Measurements from ENCODE around the gene GATB.

Gene GATB

GRCh38 chr4:151729731-151730559 lies 30.9 kb downstream of the GATB start:
- no peak for DNase-seq

GRCh38 chr4:151728679-151729078 lies 32.1 kb downstream of the GATB start:
- no peak for DNase-seq

GRCh38 chr4:151728006-151728405 lies 32.8 kb downstream of the GATB start:
- DNase-seq = no peak

GRCh38 chr4:151727365-151727764 lies 33.4 kb downstream of the GATB start:
- no peak for DNase-seq

GRCh38 chr4:151725087-151725486 lies 35.7 kb downstream of the GATB start:
- no peak for DNase-seq

GRCh38 chr4:151721916-151722315 lies 38.9 kb downstream of the GATB start:
- DNase-seq = no peak

- no peak for DNase-seq
Measured at GRCh38 chr4:151721466-151721865, 39.3 kb downstream of the GATB start.

- DNase-seq = no peak
Measured at GRCh38 chr4:151719956-151720334, 40.9 kb downstream of the GATB start.

- no peak for DNase-seq
Measured at GRCh38 chr4:151718984-151719955, 41.5 kb downstream of the GATB start.

GRCh38 chr4:151717909-151718628 lies 42.7 kb downstream of the GATB start:
- DNase-seq = no peak

- no peak for DNase-seq
Measured at GRCh38 chr4:151717314-151717713, 43.5 kb downstream of the GATB start.

- DNase-seq = no peak
Measured at GRCh38 chr4:151716324-151716723, 44.5 kb downstream of the GATB start.

- DNase-seq = no peak
Measured at GRCh38 chr4:151715881-151716280, 44.9 kb downstream of the GATB start.

GRCh38 chr4:151712777-151713176 lies 48.0 kb downstream of the GATB start:
- DNase-seq = no peak

GRCh38 chr4:151711646-151712045 lies 49.2 kb downstream of the GATB start:
- no peak for DNase-seq

GRCh38 chr4:151709587-151709986 lies 51.2 kb downstream of the GATB start:
- no peak for DNase-seq

- no peak for DNase-seq
Measured at GRCh38 chr4:151709071-151709470, 51.7 kb downstream of the GATB start.

GRCh38 chr4:151708100-151708499 lies 52.7 kb downstream of the GATB start:
- DNase-seq = no peak

GRCh38 chr4:151703401-151703800 lies 57.4 kb downstream of the GATB start:
- no peak for DNase-seq

GRCh38 chr4:151702256-151702655 lies 58.6 kb downstream of the GATB start:
- DNase-seq = no peak

GRCh38 chr4:151700566-151701316 lies 60.1 kb downstream of the GATB start:
- DNase-seq = no peak

- DNase-seq = no peak
Measured at GRCh38 chr4:151698213-151698612, 62.6 kb downstream of the GATB start.

Measured in NCI-H510A (cell line).